ENCODE data around the gene ADAM15.

ADAM15 gene

GRCh38 chr1:155024315-155024714 lies 26.8 kb upstream of the ADAM15 start:
- TF ChIP-seq HDGF (IDR thresholded peaks at IDR 0.05; ENCODE audit: borderline replicate concordance): no peak
- no peak for TF ChIP-seq FOXM1 (IDR thresholded peaks at IDR 0.05; ENCODE audit: borderline replicate concordance)
- no peak for TF ChIP-seq L3MBTL2 (conservative IDR thresholded peaks at IDR 0.05)
- TF ChIP-seq BHLHE40 (IDR thresholded peaks at IDR 0.05; ENCODE audit: borderline replicate concordance): no peak
- no peak for TF ChIP-seq TARDBP (IDR thresholded peaks at IDR 0.05)
- no peak for TF ChIP-seq LEF1 (IDR thresholded peaks at IDR 0.05; ENCODE audit: borderline replicate concordance)
- TF ChIP-seq FOXK2 (IDR thresholded peaks at IDR 0.05): no peak
- no peak for TF ChIP-seq SP1 (IDR thresholded peaks at IDR 0.05)
- POLR2A ChIA-PET: no interaction called here
- CTCF ChIA-PET: no interaction called here
- DNase-seq (ENCODE audit: extremely low spot score): no peak

DNA sequence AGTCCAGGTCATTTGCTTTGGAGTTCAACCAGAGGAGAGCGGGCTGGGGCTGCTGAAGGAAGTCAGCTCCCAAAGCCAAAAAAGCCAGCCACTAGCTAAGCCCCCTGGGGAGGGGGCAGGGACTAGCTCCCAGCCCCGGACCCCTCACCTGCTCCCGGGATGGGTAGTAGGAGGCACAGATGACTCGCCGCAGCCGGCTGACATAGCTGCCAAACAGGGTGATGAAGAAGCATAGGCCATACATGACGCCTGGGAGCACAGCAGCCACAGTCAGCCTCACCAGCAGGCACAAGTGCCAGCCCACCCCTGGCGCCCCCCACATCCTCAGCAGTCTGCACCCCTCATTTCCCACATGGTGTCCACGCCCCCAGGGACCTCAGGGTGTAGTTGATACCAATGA lies 25.0 kb upstream of the ADAM15 start:
- CTCF ChIA-PET: interaction anchor here (1.4 kb wide), 1 partner anchor 9 kb away, joined by 12 read pairs; no protein-coding TSS in a partner anchor
- DNase-seq (ENCODE audit: extremely low spot score): no peak
- TF ChIP-seq ZNF384 (IDR thresholded peaks at IDR 0.05) (no peak), SUZ12 (IDR thresholded peaks at IDR 0.05) (no peak)
- POLR2A ChIA-PET: no interaction called here

- POLR2A ChIA-PET: no interaction called here
Measured at GRCh38 chr1:155026588-155026987, 24.5 kb upstream of the ADAM15 start.

DNA sequence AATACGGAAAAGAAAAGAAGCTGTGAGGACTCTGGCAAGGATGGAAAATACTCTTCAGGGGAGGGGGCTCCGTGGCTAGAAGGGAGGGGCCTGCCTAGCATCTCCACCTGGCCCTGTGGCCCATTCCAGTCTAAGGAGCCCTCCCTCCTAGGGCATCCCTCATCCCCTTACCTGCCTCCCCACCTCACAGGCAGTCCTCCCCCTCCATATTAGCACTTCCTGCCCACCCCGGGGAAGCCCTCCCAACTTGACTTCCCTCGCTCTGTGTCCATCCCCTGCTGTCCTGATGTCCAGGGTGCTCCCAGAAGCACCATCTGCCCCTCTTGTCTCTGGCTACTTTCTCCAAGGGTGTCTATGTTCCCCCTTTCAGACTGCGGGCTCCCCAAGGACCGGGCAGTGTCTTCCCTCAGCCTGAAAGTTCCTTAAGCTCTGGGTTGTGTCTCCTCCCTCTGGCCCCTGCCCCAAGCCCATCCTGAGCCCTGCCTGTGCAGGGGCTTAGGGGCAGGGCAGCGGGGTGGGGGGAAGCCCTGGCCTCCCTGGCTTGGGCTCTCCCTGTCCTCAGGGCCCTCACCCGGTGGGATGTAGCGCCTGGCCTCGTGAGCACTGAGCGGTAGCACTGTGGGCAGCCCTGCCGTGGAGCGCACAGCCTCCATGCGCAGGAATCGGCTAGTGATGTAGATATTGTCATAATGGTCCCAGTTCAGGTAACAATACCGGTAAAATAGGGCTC lies 21.4 kb upstream of the ADAM15 start:
- CTCF ChIA-PET: no interaction called here
- TF ChIP-seq SUZ12 (IDR thresholded peaks at IDR 0.05) (no peak), CTBP1 (IDR thresholded peaks at IDR 0.05; ENCODE audit: borderline replicate concordance) (no peak), FOXK2 (IDR thresholded peaks at IDR 0.05) (no peak), ARNT (IDR thresholded peaks at IDR 0.05) (no peak), NFRKB (IDR thresholded peaks at IDR 0.05) (no peak), BHLHE40 (IDR thresholded peaks at IDR 0.05; ENCODE audit: borderline replicate concordance) (no peak)
- POLR2A ChIA-PET: no interaction called here
- DNase-seq (ENCODE audit: extremely low spot score): no peak

More at GRCh38 chr1:155026588-155026987, 24.5 kb upstream of the ADAM15 start:
- CTCF ChIA-PET: interaction anchor here (1.4 kb wide), 1 partner anchor 9 kb away, joined by 12 read pairs; no protein-coding TSS in a partner anchor
- TF ChIP-seq ELF4 (IDR thresholded peaks at IDR 0.05) (no peak), SP1 (IDR thresholded peaks at IDR 0.05) (no peak), FOXM1 (IDR thresholded peaks at IDR 0.05; ENCODE audit: borderline replicate concordance) (no peak), FOXK2 (IDR thresholded peaks at IDR 0.05) (no peak), L3MBTL2 (conservative IDR thresholded peaks at IDR 0.05) (no peak), FOXA1 (IDR thresholded peaks at IDR 0.05) (no peak), HDGF (IDR thresholded peaks at IDR 0.05; ENCODE audit: borderline replicate concordance) (no peak), ARNT (IDR thresholded peaks at IDR 0.05) (no peak), BHLHE40 (IDR thresholded peaks at IDR 0.05; ENCODE audit: borderline replicate concordance) (no peak), TARDBP (IDR thresholded peaks at IDR 0.05) (no peak)
- TF ChIP-seq, protein P1, sequence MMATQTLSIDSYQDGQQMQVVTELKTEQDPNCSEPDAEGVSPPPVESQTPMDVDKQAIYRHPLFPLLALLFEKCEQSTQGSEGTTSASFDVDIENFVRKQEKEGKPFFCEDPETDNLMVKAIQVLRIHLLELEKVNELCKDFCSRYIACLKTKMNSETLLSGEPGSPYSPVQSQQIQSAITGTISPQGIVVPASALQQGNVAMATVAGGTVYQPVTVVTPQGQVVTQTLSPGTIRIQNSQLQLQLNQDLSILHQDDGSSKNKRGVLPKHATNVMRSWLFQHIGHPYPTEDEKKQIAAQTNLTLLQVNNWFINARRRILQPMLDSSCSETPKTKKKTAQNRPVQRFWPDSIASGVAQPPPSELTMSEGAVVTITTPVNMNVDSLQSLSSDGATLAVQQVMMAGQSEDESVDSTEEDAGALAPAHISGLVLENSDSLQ (IDR thresholded peaks at IDR 0.05): no peak
- DNase-seq (ENCODE audit: extremely low spot score): no peak

DNA sequence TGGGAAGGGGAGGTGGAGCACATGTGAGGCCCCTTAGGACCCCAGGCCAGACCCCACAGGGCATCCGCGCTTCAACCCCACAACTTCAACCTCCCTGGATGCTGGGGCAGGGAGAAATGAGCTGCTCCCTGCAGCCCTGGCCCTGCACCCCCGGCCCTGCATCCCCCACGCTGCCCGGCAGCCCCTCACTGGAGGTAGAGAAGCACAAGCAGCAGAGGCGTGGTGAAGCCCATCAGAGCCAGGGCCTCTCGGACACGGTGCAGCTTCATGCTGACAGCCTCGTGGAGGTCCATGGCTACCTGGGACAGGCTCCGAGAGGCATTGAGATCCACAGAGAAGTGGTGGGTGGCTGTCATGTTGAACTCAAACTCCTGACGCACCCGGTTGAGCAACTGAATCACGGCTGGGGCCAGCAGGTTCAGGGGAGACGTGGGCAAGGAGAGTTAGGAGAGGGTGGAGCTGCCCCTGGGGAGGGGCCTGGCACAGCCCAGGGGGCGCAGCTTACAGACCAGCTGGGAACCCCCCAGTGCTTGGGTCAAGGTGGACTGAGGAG lies 20.8 kb upstream of the ADAM15 start:
- ChIA-PET POLR2A (no interaction called here), CTCF (interaction anchor here (0.8 kb wide), 1 partner anchor 13 kb away, joined by 4 read pairs; no protein-coding TSS in a partner anchor)
- no peak for TF ChIP-seq ARNT (IDR thresholded peaks at IDR 0.05)
- no peak for DNase-seq (ENCODE audit: extremely low spot score)

DNA sequence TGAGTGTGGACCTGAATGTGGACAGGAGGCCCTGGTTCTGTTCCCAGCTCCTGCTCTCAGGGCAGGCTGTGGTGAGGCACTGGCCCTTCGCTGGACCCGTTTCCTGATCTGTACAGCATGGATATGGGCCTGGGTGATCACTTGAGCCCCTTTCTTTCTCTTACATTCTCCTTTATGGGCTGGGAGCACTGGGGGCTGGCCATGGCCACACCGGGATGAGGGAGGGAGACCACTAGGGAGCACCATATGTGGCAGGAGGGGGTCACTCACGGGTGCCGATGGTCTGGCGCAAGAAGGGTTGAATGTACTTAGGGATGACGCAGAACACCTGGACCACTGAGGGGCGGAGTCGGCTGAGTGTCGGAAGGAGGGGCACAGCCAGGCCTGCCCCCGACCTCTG lies 20.2 kb upstream of the ADAM15 start:
- ChIA-PET CTCF (interaction anchor here (0.8 kb wide), 1 partner anchor 13 kb away, joined by 4 read pairs; no protein-coding TSS in a partner anchor), POLR2A (no interaction called here)
- TF ChIP-seq ARNT (IDR thresholded peaks at IDR 0.05) (no peak), SP1 (IDR thresholded peaks at IDR 0.05) (no peak), LEF1 (IDR thresholded peaks at IDR 0.05; ENCODE audit: borderline replicate concordance) (no peak), FOXM1 (IDR thresholded peaks at IDR 0.05; ENCODE audit: borderline replicate concordance) (no peak), FOXA1 (IDR thresholded peaks at IDR 0.05) (no peak), TARDBP (IDR thresholded peaks at IDR 0.05) (no peak), CTBP1 (IDR thresholded peaks at IDR 0.05; ENCODE audit: borderline replicate concordance) (no peak), L3MBTL2 (conservative IDR thresholded peaks at IDR 0.05) (no peak)
- no peak for DNase-seq (ENCODE audit: extremely low spot score)

GRCh38 chr1:155032886-155033285 lies 18.2 kb upstream of the ADAM15 start:
- ChIA-PET CTCF (interaction anchor here (3.5 kb wide), 1 partner anchor 15 kb away, joined by 12 read pairs; no protein-coding TSS in a partner anchor), POLR2A (no interaction called here)
- TF ChIP-seq FOXA1 (IDR thresholded peaks at IDR 0.05) (no peak), L3MBTL2 (conservative IDR thresholded peaks at IDR 0.05) (no peak), CTBP1 (IDR thresholded peaks at IDR 0.05; ENCODE audit: borderline replicate concordance) (no peak), TARDBP (IDR thresholded peaks at IDR 0.05) (no peak), SUZ12 (IDR thresholded peaks at IDR 0.05) (no peak), LEF1 (IDR thresholded peaks at IDR 0.05; ENCODE audit: borderline replicate concordance) (no peak), ZNF384 (IDR thresholded peaks at IDR 0.05) (no peak), BHLHE40 (IDR thresholded peaks at IDR 0.05; ENCODE audit: borderline replicate concordance) (no peak), ARNT (IDR thresholded peaks at IDR 0.05) (no peak), HDGF (IDR thresholded peaks at IDR 0.05; ENCODE audit: borderline replicate concordance) (no peak), FOXM1 (IDR thresholded peaks at IDR 0.05; ENCODE audit: borderline replicate concordance) (no peak), ELF4 (IDR thresholded peaks at IDR 0.05) (no peak), NFRKB (IDR thresholded peaks at IDR 0.05) (no peak), FOXK2 (IDR thresholded peaks at IDR 0.05) (no peak), SP1 (IDR thresholded peaks at IDR 0.05) (no peak)
- TF ChIP-seq, protein P1 (IDR thresholded peaks at IDR 0.05): no peak
- DNase-seq (ENCODE audit: extremely low spot score): no peak

Measured in HEK293T (cell line).